AG20443 (cell line): ENCODE results near the gene VNN1.
"Not testable (repeated sequence)": the region's sequence is repeated elsewhere in the genome, so short reads cannot be mapped to it uniquely, and the experiment has no call there.

Experiments used
- DNase-seq: peaks from one replicate; pipeline ENCODE4 v3.0.0; 2012; ENCODE audit warnings: low spot score, mixed read lengths

The VNN1 gene

DNA sequence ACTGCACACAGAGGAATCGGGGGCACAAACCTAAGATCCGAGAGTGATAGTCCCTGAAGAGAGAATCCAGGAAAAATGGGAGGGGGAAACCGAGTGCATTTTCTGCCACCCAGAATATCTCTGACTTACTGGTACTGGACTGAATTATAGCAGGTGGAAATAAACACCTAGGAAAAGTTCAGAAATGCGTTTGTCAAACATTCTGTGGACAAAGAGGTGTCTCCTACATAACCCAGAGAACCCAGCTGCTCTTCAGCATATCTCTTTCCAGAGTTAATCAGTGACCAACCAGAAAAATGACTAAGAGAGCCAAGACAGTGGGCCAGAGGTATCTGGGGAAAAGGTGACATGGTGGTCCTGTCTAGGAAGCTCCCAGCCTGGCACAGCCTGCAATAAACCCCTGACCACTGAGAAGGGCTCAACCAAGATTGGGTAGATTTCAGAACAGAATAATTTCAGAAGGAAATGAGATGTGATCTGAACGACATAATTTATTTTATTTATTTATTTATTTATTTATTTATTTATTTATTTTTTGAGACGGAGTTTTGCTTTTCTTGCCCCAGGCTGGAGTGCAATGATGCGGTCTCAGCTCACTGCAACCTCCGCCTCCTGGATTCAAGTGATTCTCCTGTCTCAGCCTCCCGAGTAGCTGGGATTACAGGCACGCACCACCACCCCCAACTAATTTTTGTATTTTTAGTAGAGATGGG lies 6.0 kb upstream of the VNN1 start:
- DNase-seq: no peak

DNA sequence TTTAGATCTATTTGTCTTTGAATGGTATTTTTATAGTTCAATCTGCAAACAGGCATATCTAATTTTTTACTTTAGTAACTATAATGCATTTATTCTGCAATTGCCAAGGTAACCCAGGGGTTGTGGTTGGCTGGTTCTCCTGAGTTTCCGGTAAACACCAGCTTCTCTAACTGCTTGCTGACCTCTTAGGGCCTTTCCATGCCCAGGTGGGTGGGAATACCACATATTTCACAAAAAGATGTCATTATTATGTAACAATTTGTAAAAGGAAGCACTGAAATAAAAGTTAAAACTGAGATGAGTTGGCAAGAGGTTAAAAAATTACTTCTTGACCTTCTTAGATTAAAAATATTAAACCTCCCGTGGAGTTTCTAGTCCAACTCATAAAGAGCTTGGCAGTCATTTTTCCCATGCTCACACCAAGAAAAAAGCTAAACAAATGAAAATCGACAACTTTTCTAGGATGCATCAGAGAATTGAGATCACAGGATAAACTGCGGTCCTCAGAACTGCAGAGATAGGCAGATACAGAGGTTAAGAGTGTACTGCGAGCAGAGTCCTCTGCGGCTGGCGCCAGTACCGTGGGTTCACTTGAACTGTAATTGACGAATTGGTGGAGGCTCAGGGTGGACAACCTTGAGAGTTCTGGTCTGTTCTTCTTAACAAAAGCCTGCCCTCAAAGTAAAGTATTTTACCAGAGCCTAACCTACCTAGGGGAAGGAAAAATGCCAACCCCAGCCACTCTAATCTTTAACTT lies 2.2 kb upstream of the VNN1 start:
- no peak for DNase-seq

DNA sequence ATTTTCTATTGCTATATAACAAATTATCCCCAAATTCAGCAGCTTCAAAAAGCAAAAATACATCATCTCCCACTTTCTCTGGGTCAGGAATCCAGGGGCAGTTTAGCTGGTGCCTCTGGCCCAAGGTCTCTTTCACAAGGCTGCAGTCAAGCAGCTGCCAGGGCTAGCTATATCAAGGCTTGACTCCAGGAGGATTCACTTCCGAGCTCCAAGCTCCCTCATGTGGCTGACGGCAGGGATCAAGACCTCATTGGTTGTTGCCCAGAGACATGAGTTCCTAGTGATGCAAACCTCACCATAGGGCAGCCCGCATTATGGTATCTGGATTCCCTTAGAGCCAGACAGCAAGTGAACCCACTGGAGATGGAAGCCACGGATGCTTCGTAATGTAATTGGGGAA lies 1.3 kb upstream of the VNN1 start:
- peak; percentile 58 for DNase-seq

DNA sequence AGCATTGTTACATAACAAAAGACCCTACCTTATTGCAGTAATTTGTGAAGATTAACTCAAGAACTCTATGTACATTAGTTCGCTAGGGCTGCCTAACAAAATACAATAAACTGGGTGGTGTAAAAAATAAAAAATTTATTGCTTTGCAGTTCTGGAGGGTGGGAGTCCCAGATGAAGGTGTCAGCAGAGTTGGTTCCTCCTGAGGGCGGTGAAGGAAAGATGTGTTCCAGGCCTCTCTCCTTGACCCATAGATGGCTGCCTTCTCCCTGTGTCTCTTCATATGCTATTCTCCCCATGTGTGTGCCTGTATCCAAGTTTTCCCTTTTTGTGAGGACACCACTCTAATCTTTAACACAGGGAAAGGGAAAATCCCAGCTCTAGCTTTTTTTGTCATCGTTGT lies 305 bp upstream of the VNN1 start:
- no peak for DNase-seq

DNA sequence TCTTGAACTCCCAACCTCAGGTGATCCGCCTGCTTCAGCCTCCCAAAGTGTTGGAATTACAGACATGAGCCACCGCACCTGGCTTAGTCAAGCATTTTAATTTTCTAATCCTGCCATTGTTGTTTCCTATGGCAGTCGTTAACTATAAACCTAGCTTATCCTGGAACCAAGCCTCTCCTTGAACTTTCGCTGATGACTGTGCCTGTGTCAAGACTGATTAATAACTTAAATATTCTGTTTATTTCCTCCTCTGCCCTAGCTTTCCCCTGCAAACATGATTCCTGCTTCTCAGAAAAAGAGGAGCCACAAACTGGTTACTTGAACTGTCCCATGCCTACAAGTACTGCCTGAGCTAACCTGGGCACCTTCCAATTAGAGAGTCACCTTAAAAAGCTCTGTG lies 1.5 kb downstream of the VNN1 start:
- peak; percentile 35 for DNase-seq

DNA sequence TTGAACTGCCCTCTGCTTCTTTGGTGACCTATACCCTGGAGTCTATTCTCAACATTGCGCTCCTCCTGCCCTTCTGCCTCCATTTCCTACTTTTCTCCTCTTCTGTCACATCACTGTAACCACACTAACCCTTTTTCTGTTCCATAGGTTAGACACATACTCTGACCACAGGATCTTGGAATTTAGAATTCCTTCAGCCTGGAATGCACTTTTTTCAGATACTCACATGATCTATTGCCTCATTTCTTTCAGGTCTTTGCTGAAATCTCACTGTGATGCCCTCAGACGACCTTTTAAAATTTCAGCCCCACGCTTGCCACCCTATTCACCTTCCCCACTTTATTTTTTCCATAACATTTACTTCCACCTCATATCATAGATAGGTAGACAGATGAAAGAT lies 5.1 kb downstream of the VNN1 start:
- no peak for DNase-seq

DNA sequence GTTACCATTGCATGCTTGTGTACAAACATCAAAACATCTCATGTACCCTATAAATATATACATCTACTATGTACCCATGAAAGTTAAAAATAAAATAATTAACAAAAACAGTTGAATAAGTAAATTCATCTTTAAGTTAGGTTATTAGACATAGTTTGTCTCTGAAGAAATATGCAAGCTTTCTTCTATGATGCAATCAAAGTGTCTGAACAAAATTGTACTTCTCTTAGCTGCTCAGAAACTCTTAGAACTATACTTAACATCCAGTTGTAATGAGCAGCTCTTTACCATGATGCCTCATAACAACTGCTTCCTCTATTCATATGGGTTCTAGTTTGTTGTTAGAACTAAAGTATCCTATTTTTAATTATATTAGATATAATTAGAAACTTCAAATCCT lies 5.9 kb downstream of the VNN1 start:
- DNase-seq: no peak

DNA sequence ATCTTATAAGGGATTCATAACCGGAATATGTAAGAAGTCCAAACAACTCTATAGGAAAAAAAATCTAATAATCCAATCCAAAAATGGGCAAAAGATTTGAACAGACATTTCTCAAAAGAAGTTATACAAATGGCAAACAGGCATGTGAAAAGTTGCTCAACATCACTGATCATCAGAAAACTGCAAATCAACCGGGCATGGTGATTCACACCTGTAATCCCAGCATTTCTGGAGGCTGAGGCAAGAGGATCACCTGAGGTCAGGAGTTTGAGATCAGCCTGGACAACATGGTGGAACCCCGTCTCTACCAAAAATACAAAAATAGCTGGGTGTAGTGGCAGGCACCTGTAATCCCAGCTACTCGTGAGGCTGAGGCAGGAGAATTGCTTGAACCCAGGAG lies 7.1 kb downstream of the VNN1 start:
- not testable (repeated sequence) for DNase-seq

DNA sequence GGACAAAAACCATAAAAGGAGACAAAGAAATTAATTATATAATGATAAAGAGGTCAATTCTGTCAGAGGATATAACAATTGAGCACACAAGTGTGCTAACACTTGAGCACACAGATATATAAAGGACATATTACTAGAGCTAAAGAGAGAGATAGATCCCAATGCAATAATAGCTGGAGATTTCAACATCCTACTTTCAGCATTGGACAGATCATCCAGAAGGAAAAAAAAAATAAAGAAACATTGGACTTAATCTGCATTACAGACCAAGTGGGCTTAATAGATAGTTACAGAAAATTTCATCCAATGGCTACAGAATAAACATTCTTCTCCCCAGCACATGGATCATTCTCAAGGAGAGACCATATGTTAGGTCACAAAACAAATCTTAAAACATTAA lies 9.9 kb downstream of the VNN1 start:
- DNase-seq: no peak

DNA sequence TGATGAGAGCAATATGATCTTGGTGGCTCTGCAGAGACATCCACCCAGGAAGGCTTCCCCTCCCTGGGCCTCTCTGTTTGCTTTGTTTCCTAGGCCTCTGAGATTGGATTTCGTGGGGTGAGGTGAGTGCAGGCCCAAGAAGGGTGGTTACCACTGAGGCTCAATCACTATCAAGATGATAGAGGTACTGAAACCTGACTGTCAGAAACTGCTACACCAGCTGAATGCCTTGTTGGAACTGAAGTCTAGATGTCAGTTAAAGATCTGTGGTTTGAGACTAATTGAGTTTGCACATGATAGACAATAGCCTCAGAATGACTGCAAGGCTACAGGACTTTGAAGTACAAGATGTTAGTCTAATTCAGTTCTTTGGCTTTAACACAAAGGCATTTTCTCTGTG lies 15.2 kb downstream of the VNN1 start:
- DNase-seq: no peak

DNA sequence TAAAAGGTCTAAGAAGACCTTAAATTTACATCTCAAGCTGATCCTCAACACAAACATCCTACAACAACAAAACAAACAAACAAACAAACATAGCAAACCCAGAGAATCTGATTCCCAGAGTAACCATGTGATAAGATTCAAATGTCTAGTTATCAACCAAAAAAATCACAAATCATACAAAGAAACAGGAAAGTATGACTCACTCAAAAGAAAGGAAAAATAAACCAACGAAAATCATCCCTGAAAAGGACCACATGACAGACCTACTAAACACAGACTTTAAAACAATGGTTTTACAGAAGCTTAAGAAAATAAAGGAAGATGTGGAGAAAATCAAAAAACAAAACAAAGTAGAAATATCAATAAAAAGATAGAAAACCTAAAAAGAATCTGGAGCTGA lies 18.1 kb downstream of the VNN1 start:
- no peak for DNase-seq

DNA sequence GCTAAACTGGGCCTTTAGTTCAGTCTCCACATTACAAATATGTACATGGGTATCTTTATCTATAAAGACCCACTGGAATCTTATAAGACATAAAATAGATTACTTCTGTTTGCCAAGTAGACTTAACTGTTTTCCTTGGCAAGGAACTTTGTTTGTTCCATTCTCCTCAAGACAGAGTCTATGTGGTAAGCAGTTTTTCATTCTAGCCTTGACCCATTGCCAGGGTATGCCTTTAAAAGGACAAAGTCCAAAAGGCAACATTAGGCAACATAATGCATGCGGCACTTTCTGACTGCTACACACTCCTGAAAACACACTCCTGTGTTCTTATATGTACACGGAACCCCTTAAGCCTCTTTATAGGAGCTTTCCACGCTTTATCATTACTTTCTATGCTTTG lies 20.4 kb downstream of the VNN1 start:
- DNase-seq: no peak

DNA sequence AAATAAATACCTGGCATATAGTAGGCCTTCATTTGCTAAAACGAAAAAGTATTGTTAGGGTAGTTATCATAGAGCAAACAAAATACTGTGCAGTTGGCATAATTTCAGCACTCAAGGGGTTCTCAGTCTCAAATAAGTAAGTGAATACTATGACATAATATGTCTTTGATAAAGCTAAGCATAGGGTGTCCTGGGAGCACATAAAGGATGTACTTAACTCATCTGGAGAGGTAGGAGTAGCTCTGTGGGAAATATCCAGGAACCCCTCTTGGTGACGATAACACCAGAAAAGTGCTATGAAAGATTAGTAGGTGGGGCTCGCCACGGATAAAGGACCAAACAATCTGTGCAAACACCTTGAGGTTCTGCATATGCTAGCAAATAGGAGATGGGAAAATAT lies 23.2 kb downstream of the VNN1 start:
- DNase-seq: no peak

DNA sequence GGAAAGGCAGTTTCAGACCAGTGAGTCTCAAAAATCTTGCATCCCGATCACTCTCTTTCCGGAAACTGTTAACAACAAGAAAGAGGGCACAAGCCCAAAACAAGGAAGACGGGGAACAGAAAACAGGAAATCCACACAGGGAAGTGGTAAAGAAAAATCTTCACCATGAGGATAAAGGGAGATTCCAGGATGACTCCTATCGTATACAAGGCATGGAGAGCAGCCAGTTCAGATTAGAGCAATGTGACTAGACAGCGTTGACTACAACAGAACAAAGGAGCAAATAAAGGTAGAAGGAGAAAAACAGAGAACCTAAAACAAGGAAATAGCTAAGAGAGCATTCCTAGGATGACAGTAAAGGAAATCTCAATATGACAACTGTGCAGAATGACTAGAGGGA lies 26.5 kb downstream of the VNN1 start:
- no peak for DNase-seq

DNA sequence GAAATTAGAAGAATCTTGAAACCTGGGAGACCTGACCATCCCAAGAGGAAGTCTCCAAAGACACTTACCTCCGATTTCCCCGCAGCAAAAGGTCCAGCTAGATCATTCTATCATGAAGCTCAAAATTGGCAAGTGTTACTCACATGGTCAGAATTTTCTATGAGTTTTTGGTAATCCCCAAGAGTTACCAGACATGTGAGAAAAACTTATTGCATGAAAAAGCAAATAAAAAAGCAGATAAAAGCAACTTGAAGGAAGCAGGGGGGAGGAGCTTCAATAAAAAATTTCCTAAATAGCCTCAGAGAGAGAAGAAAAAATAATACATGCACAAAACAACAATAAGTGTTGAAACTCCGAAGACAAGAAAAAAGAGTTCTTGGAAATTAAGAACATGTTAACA lies 27.3 kb downstream of the VNN1 start:
- DNase-seq: no peak

DNA sequence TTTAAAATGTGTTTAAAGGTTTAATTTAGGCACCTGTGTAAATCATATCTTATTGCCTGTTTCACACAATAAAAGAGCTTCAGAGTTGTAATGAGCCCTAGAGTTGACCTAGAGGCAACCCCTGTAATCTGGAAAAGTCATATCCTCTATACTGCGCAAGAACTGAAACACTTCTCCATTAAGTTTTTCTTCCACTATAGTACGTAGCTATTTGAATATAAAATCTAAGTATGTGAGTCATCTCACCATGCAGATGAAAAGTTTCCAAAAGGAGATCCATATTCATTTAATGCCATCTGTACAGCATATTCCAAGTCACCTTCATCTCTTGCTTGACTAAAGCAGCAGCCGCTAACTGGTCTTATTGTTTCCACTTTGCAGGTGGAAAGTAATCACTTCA lies 28.8 kb downstream of the VNN1 start:
- no peak for DNase-seq

DNA sequence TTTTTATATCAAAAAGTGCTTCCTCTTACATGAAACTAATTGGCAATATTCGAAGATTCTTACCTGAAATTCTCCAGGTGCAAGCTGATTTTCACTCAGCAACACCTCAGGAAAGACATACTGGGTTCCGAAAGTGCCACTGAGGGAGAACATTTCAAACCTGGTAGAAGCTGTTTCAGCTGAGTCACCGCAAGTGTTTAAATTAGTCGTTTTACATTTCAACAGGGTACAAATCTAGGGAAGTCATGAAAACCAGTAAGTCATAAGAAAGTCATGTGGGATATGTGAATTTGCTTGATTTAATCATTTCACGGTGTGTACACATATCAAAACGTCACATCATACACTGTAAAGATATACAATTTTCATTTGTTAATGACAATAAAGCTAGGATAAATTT lies 29.6 kb downstream of the VNN1 start:
- no peak for DNase-seq

DNA sequence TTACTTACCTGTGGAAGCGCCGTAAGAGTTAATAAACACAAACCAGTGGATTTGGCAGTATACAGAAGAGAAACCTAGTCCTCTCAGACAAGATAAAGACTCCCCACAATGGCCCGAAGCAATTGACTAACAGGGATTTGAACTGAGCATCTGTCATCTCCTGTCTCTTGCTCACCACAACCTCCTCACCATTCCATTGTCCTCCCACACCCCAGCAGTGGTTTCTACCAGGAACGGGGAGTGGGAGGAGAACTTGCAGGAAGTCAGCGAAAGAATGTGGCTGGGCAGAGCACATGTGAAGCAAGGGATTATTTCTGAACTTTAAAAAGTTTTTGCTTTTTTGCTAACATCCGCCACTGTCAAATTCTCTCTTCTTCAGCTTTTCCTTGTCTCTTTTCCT lies 30.3 kb downstream of the VNN1 start:
- DNase-seq: peak; percentile 45

DNA sequence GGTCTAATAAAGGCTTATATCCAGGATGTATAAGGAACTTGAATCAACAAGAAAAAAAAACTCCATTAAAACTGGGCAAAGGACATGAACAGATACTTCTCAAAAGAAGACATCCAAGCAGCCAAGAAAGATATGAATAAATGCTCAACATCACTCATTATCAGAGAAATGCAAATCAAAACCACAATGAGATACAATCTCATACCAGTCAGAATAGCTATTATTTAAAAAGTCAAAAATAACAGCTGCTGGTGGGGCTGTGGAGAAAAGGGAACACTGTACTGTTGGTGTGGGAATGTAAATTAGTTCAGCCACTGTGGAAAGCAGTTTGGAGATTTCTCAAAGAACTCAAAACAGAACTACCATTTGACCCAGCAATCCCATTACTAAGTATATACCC lies 34.8 kb downstream of the VNN1 start:
- not testable (repeated sequence) for DNase-seq

DNA sequence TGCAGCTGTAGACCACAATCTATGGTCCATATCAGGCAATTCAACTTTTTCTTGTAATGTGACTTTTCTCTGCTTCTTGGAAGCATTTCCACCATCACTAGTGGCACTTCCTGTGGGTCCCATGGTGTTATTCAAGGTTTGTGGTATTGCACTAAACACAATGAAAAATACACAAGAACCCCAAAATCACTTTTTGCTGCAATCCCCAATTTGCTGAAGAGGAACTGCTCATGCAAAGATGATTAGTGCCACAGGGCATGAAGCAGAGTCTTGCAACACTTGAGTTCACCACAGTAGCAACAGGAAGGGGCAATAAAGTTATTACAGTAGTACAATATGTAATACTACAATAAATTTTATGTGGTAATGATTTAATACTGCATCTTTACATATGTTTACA lies 38.1 kb downstream of the VNN1 start:
- DNase-seq: no peak

DNA sequence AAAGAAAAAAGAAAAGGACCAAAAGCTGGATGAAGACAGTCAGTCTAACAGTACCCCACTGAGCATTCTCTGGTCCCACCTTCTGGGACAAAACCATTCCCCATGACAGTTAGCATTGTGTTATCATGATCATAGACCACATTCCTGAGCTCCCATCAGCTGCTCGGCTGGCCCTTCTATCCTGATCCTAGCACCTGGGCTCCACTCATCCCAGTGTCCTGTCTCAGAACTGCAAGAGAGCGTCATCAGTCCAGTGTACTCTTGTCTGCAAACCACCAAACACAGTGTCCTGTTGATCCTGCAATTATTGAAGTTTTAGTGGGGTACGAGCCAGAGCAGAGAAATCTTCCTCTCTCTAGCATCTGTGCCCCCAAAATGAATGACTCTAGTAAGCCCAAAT lies 38.9 kb downstream of the VNN1 start:
- DNase-seq: no peak

DNA sequence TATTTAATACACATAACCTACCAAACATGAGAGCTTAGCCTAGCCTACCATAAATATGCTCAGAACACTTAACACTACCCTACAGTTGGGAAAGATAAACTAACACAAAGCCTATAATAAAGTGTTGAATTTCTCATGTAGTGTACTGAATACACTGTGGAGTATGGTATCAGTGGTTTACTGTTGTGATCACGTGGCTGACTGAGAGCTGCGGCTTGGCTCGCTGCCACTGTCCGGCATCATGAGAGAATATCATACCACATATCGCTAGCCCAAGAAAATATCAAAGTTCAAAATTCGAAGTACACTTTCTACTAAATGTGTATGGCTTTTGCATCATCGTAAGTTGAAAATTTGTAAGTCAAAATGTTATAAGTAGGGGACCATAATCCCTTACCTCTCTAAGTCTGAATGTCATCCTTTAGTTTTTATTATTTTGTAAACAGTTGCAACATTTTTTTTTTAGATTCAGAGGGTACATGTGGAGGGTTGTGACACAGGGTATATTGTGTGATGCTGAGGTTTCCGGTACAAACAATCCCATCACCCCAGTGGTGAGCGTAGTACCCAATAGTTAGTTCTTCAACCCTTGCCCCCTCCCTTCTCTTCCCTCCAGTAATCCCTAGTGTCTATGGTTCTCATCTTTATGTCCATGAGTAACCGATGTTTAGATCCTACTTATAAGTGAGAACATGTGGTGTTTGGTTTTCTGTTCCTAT lies 40.3 kb downstream of the VNN1 start:
- DNase-seq: no peak

DNA sequence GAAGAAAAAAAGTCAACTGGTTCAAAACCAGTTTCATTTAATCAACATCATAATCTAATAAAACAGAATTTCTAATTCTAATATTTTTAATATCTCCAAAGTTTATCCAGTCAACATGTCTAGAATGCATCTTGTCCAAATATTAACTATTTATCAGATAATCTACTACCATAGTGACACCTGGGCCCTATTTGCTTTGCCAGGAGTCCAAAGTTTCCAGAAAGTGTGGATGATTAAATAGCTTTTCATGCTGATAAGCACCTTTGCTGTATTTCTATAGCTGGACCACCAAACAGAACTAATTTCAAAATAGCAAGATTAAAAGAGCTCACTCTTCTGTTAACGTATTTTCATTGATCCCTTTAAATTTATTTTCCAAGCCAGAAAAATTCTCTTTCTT lies 42.6 kb downstream of the VNN1 start:
- no peak for DNase-seq
